Measurements from ENCODE around the gene CNIH1. TPM values are rescaled to one million over a fixed set of nuclear protein-coding genes. Genes with fewer than 3 reads are reported as not detected.
"Not testable (repeated sequence)": the region's sequence is repeated elsewhere in the genome, so short reads cannot be mapped to it uniquely, and the experiment has no call there.

CNIH1 gene
- total RNA-seq, 1 donor from 2014 or later, result 40.2 TPM

DNA sequence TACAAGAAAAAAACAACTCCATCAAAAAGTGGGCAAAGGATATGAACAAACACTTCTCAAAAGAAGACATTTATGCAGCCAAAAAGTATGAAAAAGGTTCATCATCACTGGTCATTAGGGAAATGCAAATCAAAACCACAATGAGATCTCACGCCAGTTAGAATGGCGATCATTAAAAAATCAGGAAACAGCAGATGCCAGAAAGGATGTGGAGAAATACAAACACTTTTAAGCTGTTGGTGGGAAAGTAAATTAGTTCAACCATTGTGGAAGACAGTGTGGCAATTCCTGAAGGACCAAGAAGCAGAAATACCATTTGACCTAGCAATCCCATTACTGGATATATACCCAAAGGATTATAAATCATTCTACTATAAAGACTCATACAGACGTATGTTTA lies 60.6 kb downstream of the CNIH1 start:
- DNase-seq, result not testable (repeated sequence)

GRCh38 chr14:54378893-54379292 lies 62.3 kb downstream of the CNIH1 start:
- not testable (repeated sequence) for DNase-seq

DNA sequence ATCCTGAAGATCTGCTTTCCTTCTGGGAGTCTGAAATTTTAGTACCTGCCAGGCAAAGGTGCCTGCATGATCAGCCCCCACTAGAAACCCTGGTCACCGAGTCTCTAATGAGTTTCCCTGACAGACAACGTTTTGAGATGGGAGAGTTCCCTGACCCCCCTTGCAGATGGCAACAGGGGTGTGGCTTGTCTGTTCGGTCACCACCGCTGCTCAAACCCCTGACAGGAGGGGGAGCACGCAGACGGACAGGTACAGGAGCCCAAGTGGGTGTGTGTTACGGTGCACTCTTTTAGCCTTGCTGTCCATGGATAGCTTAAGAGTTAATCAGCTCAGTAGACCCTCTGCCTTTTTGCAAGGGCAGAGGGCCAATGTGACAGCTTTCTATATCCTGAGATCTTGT lies 63.7 kb downstream of the CNIH1 start:
- no peak for DNase-seq

GRCh38 chr14:54374117-54374884 lies 66.9 kb downstream of the CNIH1 start:
- DNase-seq, result no peak

Other genes with a start within 250 kb of the CNIH1 start
- 13.3 TPM for gene CDKN3, start 44.4 kb downstream of the CNIH1 start, total RNA-seq
- gene GMFB, start 47.6 kb upstream of the CNIH1 start, total RNA-seq, result 62.3 TPM
- 10.7 TPM for gene CGRRF1, start 68.5 kb upstream of the CNIH1 start, total RNA-seq
- 41.9 TPM for gene SAMD4A, start 125.8 kb upstream of the CNIH1 start, total RNA-seq

Data from skin of body (tissue), 2 donors.